GM12878 (cell line): ENCODE results near the gene WWOX. TPM values are rescaled to one million over a fixed set of nuclear protein-coding genes. Genes with fewer than 3 reads are reported as not detected.

Experiments used
- ATAC-seq: fragments of 200-7000 bp; cut with Tn5 transposase; 3 replicates; pipeline ENCODE4 v1.9.1; 2020; ENCODE audit warnings: mild to moderate bottlenecking, moderate library complexity
- BruUV-seq: library from RNA; stranded (reverse); fragments of 400-500 nt; replicated peaks from 2 replicates; lab custom pipeline; 2021; lab: Mats Ljungman, UMichigan
- CTCF ChIA-PET: fragments of 300-600 bp; sonication (Branson Sonifier 250); formaldehyde crosslinking; extraction: SDS; loops from one replicate; lab custom pipeline; 2021; ENCODE audit warnings: inconsistent platforms; lab: Yijun Ruan, JAX
- POLR2A ChIA-PET: fragments of 350-600 bp; formaldehyde crosslinking; extraction: SDS; loops from one replicate; lab custom pipeline; 2021; ENCODE audit warnings: inconsistent platforms; lab: Charles Lee
- RAD21 ChIA-PET: fragments of 300-600 bp; sonication (Branson Sonifier 250); formaldehyde crosslinking; loops from one replicate; lab custom pipeline; 2023; ENCODE audit warnings: antibody characterized with exemption; ENCODE audit not compliant: unreplicated experiment; lab: Charles Lee
- SMC1A ChIA-PET: fragments of 300-600 bp; sonication (Branson Sonifier 250); formaldehyde crosslinking; loops from one replicate; lab custom pipeline; 2023; ENCODE audit not compliant: unreplicated experiment, uncharacterized antibody; lab: Charles Lee
- DNase-seq: peaks from one replicate; pipeline ENCODE4 v3.0.0-alpha.2; 2011; ENCODE audit warnings: low read depth, low spot score
- FAIRE-seq: peaks from 3 replicates; lab custom pipeline; 2011; peaks lifted over from hg19 to GRCh38; lab: Jason Lieb, UNC
- H2AFZ ChIP-seq: 2 replicates; pipeline ENCODE4 v1.6.0; 2011; ENCODE audit warnings: low read depth, low read length, control low read depth; ENCODE audit not compliant: control insufficient read depth
- H3K27ac ChIP-seq: 2 replicates; pipeline ENCODE4 v1.5.1; 2011; ENCODE audit warnings: control low read depth; ENCODE audit not compliant: control insufficient read depth, insufficient read depth
- H3K27me3 ChIP-seq, 2 experiments: replicated peaks in 1 of 2; 2 replicates each; pipeline versions ENCODE4 v1.6.0 to v1.6.1; 2011; ENCODE audit warnings: low read length in 1 of 2; ENCODE audit not compliant: control insufficient read depth in 2 of 2, insufficient read depth in 2 of 2
- H3K36me3 ChIP-seq, 2 experiments: 2 replicates each; pipeline ENCODE4 v1.5.1; 2011; ENCODE audit warnings: low read length in 1 of 2; ENCODE audit not compliant: control insufficient read depth in 2 of 2, insufficient read depth in 2 of 2
- H3K4me1 ChIP-seq: 2 replicates; pipeline ENCODE4 v1.6.1; 2011; ENCODE audit warnings: mild to moderate bottlenecking, low read length, moderate library complexity, mixed read lengths; ENCODE audit not compliant: control insufficient read depth, insufficient read depth
- H3K4me2 ChIP-seq: 2 replicates; pipeline ENCODE4 v1.6.0; 2011; ENCODE audit warnings: control low read depth; ENCODE audit not compliant: control insufficient read depth, insufficient read depth
- H3K4me3 ChIP-seq: fragments of 200-600 bp; sonication (generic); 2 replicates; pipeline ENCODE4 v1.5.1; 2016
- H3K79me2 ChIP-seq: 2 replicates; pipeline ENCODE4 v1.6.0; 2011; ENCODE audit warnings: low read length; ENCODE audit not compliant: control insufficient read depth, insufficient read depth
- H3K9ac ChIP-seq: 2 replicates; pipeline ENCODE4 v1.8.0; 2011; ENCODE audit warnings: low read length, control low read depth, mixed read lengths; ENCODE audit not compliant: control insufficient read depth, insufficient read depth
- H3K9me3 ChIP-seq: replicated peaks from 3 replicates; pipeline ENCODE4 v1.5.1; 2011; ENCODE audit warnings: mild to moderate bottlenecking, low read length; ENCODE audit not compliant: control insufficient read depth, insufficient read depth
- H4K20me1 ChIP-seq: 2 replicates; pipeline ENCODE4 v1.6.0; 2011; ENCODE audit not compliant: control insufficient read depth, insufficient read depth
- ATF7 ChIP-seq: fragments of 450-650 bp; IDR thresholded peaks from 2 replicates; pipeline ENCODE4 v1.6.1; 2016; ENCODE audit warnings: low read depth, mild to moderate bottlenecking
- CHD2 ChIP-seq: IDR thresholded peaks from 2 replicates; pipeline ENCODE4 v1.6.1; 2011; ENCODE audit warnings: low read depth, low read length, improper control_type of control experiment, borderline replicate concordance
- CHD4 ChIP-seq: fragments of 200-600 bp; sonication (generic); IDR thresholded peaks from 2 replicates; pipeline ENCODE4 v1.6.1; 2016; ENCODE audit warnings: mild to moderate bottlenecking
- E2F4 ChIP-seq: IDR thresholded peaks from 2 replicates; pipeline ENCODE4 v1.6.1; 2012; ENCODE audit warnings: low read depth, low read length, improper control_type of control experiment
- ESRRA ChIP-seq: IDR thresholded peaks from 2 replicates; pipeline ENCODE4 v1.6.1; 2012; ENCODE audit warnings: mild to moderate bottlenecking, low read length, improper control_type of control experiment
- FOXM1 ChIP-seq: IDR thresholded peaks from 2 replicates; pipeline ENCODE4 v1.6.1; 2012; ENCODE audit warnings: low read depth, mild to moderate bottlenecking, inconsistent platforms, low read length, moderate library complexity
- HDGF ChIP-seq: fragments of 450-650 bp; IDR thresholded peaks from 2 replicates; pipeline ENCODE4 v1.6.1; 2016; ENCODE audit warnings: antibody characterized with exemption
- MXI1 ChIP-seq: fragments of 150-350 bp; IDR thresholded peaks from 2 replicates; pipeline ENCODE4 v1.6.1; 2011; ENCODE audit warnings: low read depth, mild to moderate bottlenecking, inconsistent platforms, low read length, improper control_type of control experiment
- NKRF ChIP-seq: fragments of 450-650 bp; conservative IDR thresholded peaks from 2 replicates; pipeline ENCODE4 v1.6.1; 2017; ENCODE audit warnings: mild to moderate bottlenecking, moderate library complexity
- PML ChIP-seq: IDR thresholded peaks from 2 replicates; pipeline ENCODE4 v1.6.1; 2012; ENCODE audit warnings: low read length, inconsistent platforms
- POLR2AphosphoS2 ChIP-seq: IDR thresholded peaks from 2 replicates; pipeline ENCODE4 v1.6.1; 2011; ENCODE audit warnings: low read depth, mild to moderate bottlenecking, low read length, improper control_type of control experiment, moderate library complexity
- POLR2AphosphoS5 ChIP-seq: IDR thresholded peaks from 2 replicates; pipeline ENCODE4 v1.6.1; 2011; ENCODE audit warnings: mild to moderate bottlenecking, low read length, inconsistent platforms
- SMAD5 ChIP-seq: IDR thresholded peaks from 2 replicates; pipeline ENCODE4 v1.6.1; 2016; ENCODE audit warnings: antibody characterized with exemption, low read depth
- SREBF2 ChIP-seq: IDR thresholded peaks from 2 replicates; pipeline ENCODE4 v1.6.1; 2012; ENCODE audit warnings: mild to moderate bottlenecking, low read length
- TBL1XR1 ChIP-seq: IDR thresholded peaks from 2 replicates; pipeline ENCODE4 v1.6.1; 2012; ENCODE audit warnings: low read depth, low read length, improper control_type of control experiment
- TCF12 ChIP-seq: IDR thresholded peaks from 2 replicates; pipeline ENCODE4 v1.6.1; 2011; ENCODE audit warnings: low read depth, mild to moderate bottlenecking, low read length
- ZNF24 ChIP-seq: fragments of 450-650 bp; IDR thresholded peaks from 2 replicates; pipeline ENCODE4 v1.6.1; 2017; ENCODE audit warnings: antibody characterized with exemption, mild to moderate bottlenecking
- WGBS: methylation state at CpG from one replicate; pipeline ENCODE4 v1.1.6; 2016; ENCODE audit warnings: low lambda C conversion rate; ENCODE audit not compliant: insufficient replicate concordance, insufficient coverage; ENCODE audit errors: missing lambda C conversion rate; 5-methylcytosine and 5-hydroxymethylcytosine counted together
- in situ Hi-C: fragments of 300-500 bp; cut with MboI; formaldehyde crosslinking; loops from 9 replicates; pipeline ENCODE4 v1.14.3; 2018; ENCODE audit warnings: mixed read lengths
- intact Hi-C: fragments of 100-400 bp; cut with micrococcal nuclease; formaldehyde crosslinking; loops from one replicate; pipeline ENCODE4 v1.14.2; 2022; ENCODE audit not compliant: unreplicated experiment
- polyA plus RNA-seq, 11 experiments: library from polyadenylated mRNA; depleted of rRNA in 4 of 11; unstranded in 6 of 11; stranded (reverse) in 5 of 11; fragments of >200 nt; fragmentation: Nextera tagmentation in 4 of 11; fragmentation: Illumina TruSeq in 1 of 11; extraction: Ambion mirVana in 4 of 11; extraction: Trizol in 1 of 11; gene quantifications; 1 replicate in 1 of 11; 2 replicates in 10 of 11; pipeline versions ENCODE4 v1.2.1 to v1.2.3, GENCODE V29; 2011 to 2016; ENCODE audit warnings: inconsistent platforms in 2 of 11, missing spikeins in 2 of 11, low read depth in 1 of 11
- total RNA-seq, 4 experiments: library from RNA; depleted of rRNA in 3 of 4; stranded (reverse); fragments of >200 nt in 3 of 4; fragmentation: Illumina TruSeq in 1 of 4; extraction: Trizol in 1 of 4; gene quantifications; 2 replicates each; pipeline versions ENCODE4 v1.2.1 to v1.2.3, GENCODE V29; 2013 to 2021

Gene WWOX
- total and polyA plus RNA-seq, 10 of the 15 experiments (the other 5 are each of a cell fraction or from before 2014, with no cell fraction given), result 2.8 to 24.4 (median 17.8) TPM

DNA sequence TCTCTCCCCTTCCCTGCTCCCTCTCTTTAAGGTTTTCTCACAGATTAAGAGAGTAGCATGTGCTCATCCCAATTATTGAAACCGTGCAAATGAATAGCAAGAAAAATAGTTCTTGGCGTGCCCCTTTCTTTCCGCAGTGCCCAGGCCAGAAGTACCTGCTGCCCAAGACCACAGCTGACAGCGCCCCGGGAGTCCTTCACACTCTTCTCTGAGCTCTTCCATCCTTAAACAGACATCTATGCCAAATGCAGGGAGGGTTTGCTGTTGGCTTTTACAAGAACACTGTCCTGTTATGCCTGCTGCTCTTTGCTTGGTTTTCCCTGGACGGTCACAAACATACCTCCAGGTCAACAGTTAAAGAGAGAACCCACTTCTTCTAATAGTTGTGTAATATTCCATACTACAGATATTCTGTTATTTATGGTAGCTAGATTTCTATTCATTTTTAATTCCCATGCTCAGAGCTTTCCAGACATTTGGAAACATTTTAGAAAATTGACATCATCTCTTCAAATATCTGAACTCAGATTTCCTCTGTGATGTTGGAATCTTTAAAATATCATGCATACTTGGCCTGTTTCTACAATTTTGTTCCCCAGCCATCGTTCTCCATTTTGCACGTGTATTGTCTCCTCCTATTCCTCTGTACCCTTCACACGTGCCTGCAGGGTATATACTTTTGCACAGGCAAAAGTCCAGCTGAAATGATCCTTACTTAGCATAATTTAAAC is 416.7 kb downstream of the WWOX start:
- ChIA-PET RAD21 (interaction anchor here (0.6 kb wide), 1 partner anchor 648 kb away, joined by 4 read pairs; no protein-coding TSS in a partner anchor), SMC1A (no interaction called here), CTCF (interaction anchor here (0.6 to 2.0 kb wide), 2 partner anchors 12 to 650 kb away, joined by 3 to 7 read pairs; no protein-coding TSS in a partner anchor), POLR2A (no interaction called here)
- DNase-seq, result no peak
- Histone ChIP-seq H3K36me3 (no peaks in the 10 kb centered on the region), H3K4me2 (no peak overlapping the region), H2AFZ (no peak overlapping the region), H3K79me2 (no peaks in the 10 kb centered on the region), H4K20me1 (no peaks in the 10 kb centered on the region), H3K27me3 (no peaks in the 10 kb centered on the region), H3K9ac (no peak overlapping the region), H3K9me3 (no peaks in the 10 kb centered on the region), H3K4me3 (no peak overlapping the region), H3K27ac (no peak overlapping the region), H3K4me1 (no peaks in the 10 kb centered on the region)
- TF ChIP-seq ESRRA (no peak), CHD4 (no peak), SREBF2 (no peak), TBL1XR1 (no peak), NKRF (no peak), PML (no peak), FOXM1 (no peak), POLR2AphosphoS2 (no peak), E2F4 (no peak), CHD2 (no peak), ATF7 (no peak), POLR2AphosphoS5 (no peak), MXI1 (no peak), HDGF (no peak), TCF12 (no peak), SMAD5 (no peak), ZNF24 (no peak)
- WGBS, result 48% methylated on average over 9 of the region's 9 CpGs
- no peak for FAIRE-seq
- in situ Hi-C loops (no loop called here), intact Hi-C loops (no loop called here)
- ATAC-seq, result no peak
- no TSS peak for BruUV-seq
